HG03060 (cell line): ENCODE data around the gene TOP1.

ENCODE experiments used
- ATAC-seq: cut with Tn5 transposase; IDR thresholded peaks from one replicate; pipeline ENCODE4 v1.9.1; 2021; ENCODE audit warnings: low read depth, moderate number of reproducible peaks; ENCODE audit not compliant: unreplicated experiment

TOP1 gene

GRCh38 chr20:41028359-41029149 is at the start of gene TOP1:
TSS of gene TOP1 (plus strand) at chr20:41028822. CDS start at chr20:41029068, 246 bp downstream.
- peak; percentile 92 for ATAC-seq

DNA sequence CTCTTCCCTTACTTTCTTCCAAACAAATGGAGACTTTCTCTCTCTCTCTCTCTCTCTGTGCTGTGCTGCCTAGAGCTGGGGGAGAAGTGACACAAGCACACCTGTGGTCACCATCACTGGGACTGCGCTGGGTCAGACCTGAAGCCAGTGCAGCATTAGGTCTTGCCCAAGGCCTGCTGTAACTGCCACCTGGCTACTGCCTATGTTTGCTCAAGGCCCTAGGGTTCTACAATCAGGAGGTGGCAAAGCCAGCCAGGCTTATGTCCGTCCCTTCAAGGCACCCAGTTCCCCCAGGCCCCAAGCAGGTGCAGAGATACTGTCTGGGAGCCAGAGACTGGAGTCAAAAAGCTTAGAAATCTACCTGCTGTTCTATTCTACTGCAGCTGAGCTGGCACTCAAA is 49.4 kb upstream of the TOP1 start:
- ATAC-seq, result no peak

GRCh38 chr20:40980106-40980827 is 48.4 kb upstream of the TOP1 start:
- ATAC-seq, result no peak

GRCh38 chr20:40980828-40981310 is 47.8 kb upstream of the TOP1 start:
- no peak for ATAC-seq

DNA sequence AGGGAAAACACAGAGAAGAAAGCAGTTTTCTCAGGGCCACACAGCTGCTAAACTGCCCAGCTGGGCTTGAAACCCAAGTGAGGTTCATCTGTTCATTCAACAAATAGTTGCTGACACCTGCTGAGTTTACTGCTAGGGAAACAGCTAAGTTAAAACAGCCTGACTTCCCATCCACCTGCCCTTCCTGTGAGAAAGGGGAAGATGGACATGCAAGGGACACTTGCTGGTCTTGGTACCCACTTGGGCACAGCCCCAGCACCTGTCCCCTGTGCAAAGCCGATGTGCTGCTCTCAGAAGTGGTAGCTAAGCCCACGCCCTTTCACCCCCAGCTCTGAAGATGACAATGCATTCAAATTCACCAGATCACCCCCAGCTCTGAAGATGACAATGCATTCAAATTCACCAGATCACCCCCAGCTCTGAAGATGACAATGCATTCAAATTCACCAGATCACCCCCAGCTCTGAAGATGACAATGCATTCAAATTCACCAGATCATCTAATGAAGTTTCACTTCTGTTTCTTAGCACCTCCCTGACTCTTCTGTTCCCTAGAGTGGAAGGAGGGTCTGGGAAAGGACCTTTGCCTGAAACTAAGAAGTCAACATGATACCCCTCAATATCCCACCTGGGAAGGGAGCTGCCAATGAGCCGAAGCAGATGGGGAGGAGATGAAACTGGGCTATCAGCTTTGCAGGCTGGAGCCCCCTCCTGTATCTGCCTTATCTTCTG is 46.0 kb upstream of the TOP1 start:
- no peak for ATAC-seq

- ATAC-seq, result no peak
Measured at GRCh38 chr20:40983898-40984297, 44.7 kb upstream of the TOP1 start.

- no peak for ATAC-seq
Measured at GRCh38 chr20:40984496-40984895, 44.1 kb upstream of the TOP1 start.

- ATAC-seq, result no peak
Measured at GRCh38 chr20:40986774-40987173, 41.8 kb upstream of the TOP1 start.

DNA sequence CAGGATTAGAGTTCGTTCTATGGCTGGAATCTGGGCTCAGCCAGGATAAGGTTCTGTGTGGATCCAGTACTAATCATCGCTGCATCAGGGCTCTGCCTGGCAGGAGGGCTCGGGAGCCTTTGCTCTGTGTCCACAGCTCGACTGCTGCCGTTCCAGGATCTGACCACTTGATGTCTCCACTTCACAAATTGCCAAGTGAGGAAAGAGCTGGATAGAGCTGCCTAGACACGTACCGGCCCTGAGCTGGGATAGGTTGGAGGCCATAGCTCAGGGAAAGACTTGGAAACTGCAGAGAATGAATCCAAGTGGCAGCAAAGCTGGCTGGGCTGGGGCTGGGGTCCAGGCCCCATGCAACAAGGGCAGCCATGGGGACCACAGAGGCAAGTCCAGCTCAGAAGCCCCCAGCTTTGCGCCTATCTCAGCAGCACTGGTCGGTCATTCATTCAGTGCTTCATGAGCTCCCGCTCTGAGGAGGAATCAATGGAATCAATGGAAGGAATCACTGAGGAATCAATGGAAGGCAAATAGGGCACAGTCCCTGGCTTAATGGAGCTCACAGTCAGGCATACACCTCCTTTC is 38.0 kb upstream of the TOP1 start:
- ATAC-seq, result peak; percentile 39

DNA sequence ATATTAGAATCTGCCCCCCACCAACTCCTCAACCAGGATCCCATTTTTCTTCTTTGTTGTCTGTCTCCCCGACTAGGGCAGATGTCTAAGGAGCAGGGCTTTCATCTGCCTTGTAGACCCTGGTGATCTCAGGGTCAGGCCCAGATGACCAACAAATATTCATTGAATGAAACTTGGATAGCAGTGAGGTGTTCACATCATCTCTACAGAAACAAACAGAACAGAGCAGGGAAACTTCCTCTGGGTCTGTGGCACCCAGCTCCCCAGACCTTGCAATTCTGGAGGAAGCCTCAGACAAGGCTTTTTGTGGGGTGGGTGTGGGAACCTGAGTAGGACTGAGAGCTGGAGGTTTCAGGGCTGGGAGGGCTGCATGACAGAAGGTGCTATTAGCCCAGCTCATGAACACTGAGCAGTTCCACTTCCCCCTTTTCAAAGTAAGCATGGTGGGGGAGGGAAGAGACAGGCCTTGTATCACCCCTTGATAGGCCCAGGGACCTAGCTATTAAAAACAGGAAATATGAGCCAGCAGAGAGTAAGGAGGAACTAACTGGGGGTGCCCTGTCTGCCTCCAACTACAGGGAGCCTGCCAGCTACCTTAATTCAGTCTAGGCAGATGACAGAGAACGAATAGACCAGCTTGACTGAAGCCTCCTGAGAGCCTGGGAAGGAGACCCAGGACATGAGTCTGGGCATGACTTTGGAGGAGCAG is 37.3 kb upstream of the TOP1 start:
- peak; percentile 85 for ATAC-seq

DNA sequence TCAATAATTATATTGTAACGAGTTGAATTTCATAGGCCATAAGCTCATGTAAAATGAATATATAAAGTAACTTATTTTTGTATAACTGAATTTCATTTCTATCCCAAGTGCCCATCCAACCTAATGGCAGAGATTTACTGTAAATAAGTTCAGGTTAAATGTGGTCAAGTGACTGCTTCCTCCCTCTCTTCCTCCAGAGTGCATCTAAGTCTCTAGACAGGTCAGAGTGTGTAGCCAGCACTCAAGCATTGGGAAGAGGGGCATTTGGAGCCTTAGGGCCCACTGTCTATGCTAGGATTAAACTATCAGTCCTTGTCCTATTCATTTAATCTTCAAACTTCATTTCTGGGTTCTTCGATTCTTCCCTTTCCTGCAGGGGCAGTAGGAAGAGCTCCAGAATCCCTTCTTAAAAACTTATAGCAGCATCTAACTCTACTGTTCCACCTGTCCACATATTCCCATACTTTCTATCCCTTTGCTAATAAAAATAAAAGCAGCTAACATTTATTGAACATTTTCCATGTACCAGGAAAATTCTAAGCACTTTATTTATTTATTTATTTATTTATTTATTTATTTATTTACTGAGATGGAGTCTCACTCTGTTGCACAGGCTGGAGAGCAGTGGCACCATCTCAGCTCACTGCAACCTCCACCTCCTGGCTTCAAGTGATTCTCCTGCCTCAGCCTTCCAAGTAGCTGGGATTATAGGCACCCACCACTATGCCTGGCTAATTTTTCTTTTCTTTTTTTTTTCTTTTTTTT is 36.1 kb upstream of the TOP1 start:
- ATAC-seq, result no peak

GRCh38 chr20:40993794-40994540 is 34.7 kb upstream of the TOP1 start:
- no peak for ATAC-seq

- ATAC-seq, result no peak
Measured at GRCh38 chr20:40996326-40996725, 32.3 kb upstream of the TOP1 start.

- no peak for ATAC-seq
Measured at GRCh38 chr20:40997116-40997515, 31.5 kb upstream of the TOP1 start.

DNA sequence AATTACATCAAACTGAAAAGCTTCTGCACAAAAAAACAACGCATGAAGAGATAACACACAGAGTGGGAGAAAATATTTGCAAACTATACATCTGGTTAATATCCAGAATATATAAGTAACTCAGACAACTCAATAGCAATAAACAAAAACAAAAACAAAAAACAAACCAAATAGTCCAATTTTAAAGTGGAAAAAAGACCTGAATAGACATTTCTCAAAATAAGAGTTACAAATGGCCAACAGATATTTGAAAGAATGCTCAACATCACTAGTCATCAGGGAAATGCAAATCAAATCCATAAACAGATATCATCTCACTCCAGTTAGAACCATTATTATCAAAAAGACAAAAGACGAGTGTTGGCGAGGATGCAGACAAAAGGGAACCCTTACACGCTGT is 28.8 kb upstream of the TOP1 start:
- ATAC-seq, result no peak

- ATAC-seq, result no peak
Measured at GRCh38 chr20:41000628-41001027, 28.0 kb upstream of the TOP1 start.

- ATAC-seq, result no peak
Measured at GRCh38 chr20:41001497-41001896, 27.1 kb upstream of the TOP1 start.

DNA sequence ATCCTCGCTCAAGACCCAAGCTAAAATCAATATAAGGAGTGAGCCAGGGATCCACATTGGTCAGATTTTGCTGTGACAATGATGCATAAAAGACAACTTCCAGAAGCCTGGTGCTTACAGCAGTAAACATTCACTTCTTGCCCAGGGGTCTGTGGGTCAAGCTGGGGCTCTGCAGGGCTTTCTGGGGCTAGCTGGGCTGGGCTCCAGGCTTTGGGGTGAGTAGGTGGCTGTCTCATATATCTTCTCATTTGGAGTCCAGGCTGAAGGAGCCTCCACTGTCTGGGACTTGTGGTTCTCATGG is 25.8 kb upstream of the TOP1 start:
- no peak for ATAC-seq
